HEK293 (cell line): ENCODE measurements around the gene ALOX5.

ENCODE experiments used
- CTCF ChIA-PET: fragments of 350-600 bp; formaldehyde crosslinking; extraction: SDS; loops from one replicate; lab custom pipeline; 2021; ENCODE audit warnings: antibody characterized with exemption; lab: Yijun Ruan, JAX
- POLR2A ChIA-PET: fragments of 300-600 bp; formaldehyde crosslinking; extraction: SDS; loops from one replicate; lab custom pipeline; 2020; ENCODE audit warnings: antibody characterized with exemption, inconsistent platforms; lab: Yijun Ruan, JAX
- H3K27ac ChIP-seq: fragments of 200-500 bp; sonication (Bioruptor generic); 2 replicates; pipeline ENCODE4 v1.5.1; 2014; ENCODE audit warnings: low read depth, low read length, control low read depth, inconsistent platforms; ENCODE audit errors: extremely low read depth
- H3K36me3 ChIP-seq, 2 experiments: fragments of 200-500 bp in 1 of 2; sonication (Bioruptor generic) in 1 of 2; 1 replicate in 1 of 2; 2 replicates in 1 of 2; pipeline ENCODE4 v1.5.1; 2014 to 2017; ENCODE audit warnings: inconsistent platforms in 2 of 2, low read length in 2 of 2; ENCODE audit not compliant: control insufficient read depth in 2 of 2, insufficient read depth in 1 of 2
- H3K4me1 ChIP-seq: fragments of 200-500 bp; sonication (Bioruptor generic); 2 replicates; pipeline ENCODE4 v1.5.1; 2014; ENCODE audit warnings: mild to moderate bottlenecking, low read length, inconsistent platforms; ENCODE audit not compliant: control insufficient read depth, insufficient read depth
- H3K4me3 ChIP-seq: 2 replicates; pipeline ENCODE4 v1.5.1; 2011; ENCODE audit warnings: low read depth, mild to moderate bottlenecking, control low read depth, low read length, moderate library complexity
- H3K9me3 ChIP-seq: fragments of 200-500 bp; sonication (Bioruptor generic); 2 replicates; pipeline ENCODE4 v1.5.1; 2014; ENCODE audit warnings: low read depth, low read length, inconsistent platforms; ENCODE audit not compliant: control insufficient read depth, insufficient read depth
- BCL6B ChIP-seq: fragments of 450-650 bp; formaldehyde crosslinking; IDR thresholded peaks from 2 replicates; pipeline ENCODE4 v1.5.1; 2017; ENCODE audit warnings: missing biosample characterization, missing genetic modification characterization
- EGR2 ChIP-seq: fragments of 450-650 bp; formaldehyde crosslinking; IDR thresholded peaks from 2 replicates; pipeline ENCODE4 v1.5.1; 2016; ENCODE audit warnings: low read depth, missing biosample characterization, missing genetic modification characterization
- SP7 ChIP-seq: fragments of 450-650 bp; formaldehyde crosslinking; IDR thresholded peaks from 2 replicates; pipeline ENCODE4 v1.5.1; 2016; ENCODE audit warnings: missing biosample characterization, missing genetic modification characterization
- ZBTB17 ChIP-seq: fragments of 450-650 bp; formaldehyde crosslinking; IDR thresholded peaks from 2 replicates; pipeline ENCODE4 v1.5.1; 2016; ENCODE audit warnings: missing biosample characterization, missing genetic modification characterization
- ZFP37 ChIP-seq: fragments of 450-650 bp; formaldehyde crosslinking; IDR thresholded peaks from 2 replicates; pipeline ENCODE4 v1.5.1; 2016; ENCODE audit warnings: missing biosample characterization, missing genetic modification characterization
- ZNF114 ChIP-seq: fragments of 450-650 bp; formaldehyde crosslinking; IDR thresholded peaks from 2 replicates; pipeline ENCODE4 v1.5.0; 2017; ENCODE audit warnings: missing biosample characterization, missing genetic modification characterization
- ZNF133 ChIP-seq: fragments of 450-650 bp; formaldehyde crosslinking; IDR thresholded peaks from 2 replicates; pipeline ENCODE4 v1.5.1; 2016; ENCODE audit warnings: missing biosample characterization, missing genetic modification characterization
- ZNF174 ChIP-seq: fragments of 450-650 bp; formaldehyde crosslinking; IDR thresholded peaks from 2 replicates; pipeline ENCODE4 v1.5.0; 2017; ENCODE audit warnings: missing biosample characterization, mild to moderate bottlenecking, missing genetic modification characterization
- ZNF202 ChIP-seq: fragments of 450-650 bp; formaldehyde crosslinking; IDR thresholded peaks from 2 replicates; pipeline ENCODE4 v1.5.1; 2016; ENCODE audit warnings: missing biosample characterization, missing genetic modification characterization, borderline replicate concordance
- ZNF433 ChIP-seq: fragments of 450-650 bp; formaldehyde crosslinking; IDR thresholded peaks from 2 replicates; pipeline ENCODE4 v1.5.1; 2016; ENCODE audit warnings: missing biosample characterization, missing genetic modification characterization, low read depth
- ZNF518A ChIP-seq: fragments of 450-650 bp; formaldehyde crosslinking; conservative IDR thresholded peaks from 2 replicates; pipeline ENCODE4 v1.5.1; 2016; ENCODE audit warnings: low read depth, missing biosample characterization, missing genetic modification characterization
- ZNF521 ChIP-seq: fragments of 450-650 bp; formaldehyde crosslinking; IDR thresholded peaks from 2 replicates; pipeline ENCODE4 v1.5.1; 2017; ENCODE audit warnings: missing biosample characterization, mild to moderate bottlenecking, missing genetic modification characterization
- ZNF561 ChIP-seq: fragments of 450-650 bp; IDR thresholded peaks from 2 replicates; pipeline ENCODE4 v1.5.1; 2018; ENCODE audit warnings: missing biosample characterization, missing genetic modification characterization, borderline replicate concordance
- ZNF585B ChIP-seq: fragments of 450-650 bp; formaldehyde crosslinking; IDR thresholded peaks from 2 replicates; pipeline ENCODE4 v1.5.1; 2016; ENCODE audit warnings: missing biosample characterization, missing genetic modification characterization
- ZNF624 ChIP-seq: fragments of 450-650 bp; formaldehyde crosslinking; IDR thresholded peaks from 2 replicates; pipeline ENCODE4 v1.5.1; 2017; ENCODE audit warnings: missing biosample characterization, missing genetic modification characterization
- ZNF639 ChIP-seq: fragments of 450-650 bp; formaldehyde crosslinking; IDR thresholded peaks from 2 replicates; pipeline ENCODE4 v1.5.1; 2016; ENCODE audit warnings: missing biosample characterization, missing genetic modification characterization
- TF ChIP-seq, protein P1 (sequence below): fragments of 450-650 bp; formaldehyde crosslinking; IDR thresholded peaks from 2 replicates; pipeline ENCODE4 v1.5.1; 2016; ENCODE audit warnings: missing biosample characterization, missing genetic modification characterization
- TF ChIP-seq, protein P2 (sequence below): fragments of 450-650 bp; formaldehyde crosslinking; IDR thresholded peaks from 2 replicates; pipeline ENCODE4 v1.5.1; 2016; ENCODE audit warnings: missing biosample characterization, missing genetic modification characterization

Gene ALOX5

GRCh38 chr10:45372251-45372951 lies 1.6 kb upstream of the ALOX5 start:
- Histone ChIP-seq H3K27ac (no peak overlapping the region), H3K9me3 (no peaks in the 10 kb centered on the region), H3K4me1 (no peaks in the 10 kb centered on the region; the same call in 1 of the 2 replicates), H3K36me3 (no peaks in the 10 kb centered on the region), H3K4me3 (no peak overlapping the region)
- POLR2A ChIA-PET, result no interaction called here
- CTCF ChIA-PET, result interaction anchor here (0.6 kb wide), 1 partner anchor 43 kb away, joined by 9 read pairs; no protein-coding TSS in a partner anchor
- TF ChIP-seq ZNF639 (tag by site-specific recombination), result no peak
- TF ChIP-seq, protein P1, sequence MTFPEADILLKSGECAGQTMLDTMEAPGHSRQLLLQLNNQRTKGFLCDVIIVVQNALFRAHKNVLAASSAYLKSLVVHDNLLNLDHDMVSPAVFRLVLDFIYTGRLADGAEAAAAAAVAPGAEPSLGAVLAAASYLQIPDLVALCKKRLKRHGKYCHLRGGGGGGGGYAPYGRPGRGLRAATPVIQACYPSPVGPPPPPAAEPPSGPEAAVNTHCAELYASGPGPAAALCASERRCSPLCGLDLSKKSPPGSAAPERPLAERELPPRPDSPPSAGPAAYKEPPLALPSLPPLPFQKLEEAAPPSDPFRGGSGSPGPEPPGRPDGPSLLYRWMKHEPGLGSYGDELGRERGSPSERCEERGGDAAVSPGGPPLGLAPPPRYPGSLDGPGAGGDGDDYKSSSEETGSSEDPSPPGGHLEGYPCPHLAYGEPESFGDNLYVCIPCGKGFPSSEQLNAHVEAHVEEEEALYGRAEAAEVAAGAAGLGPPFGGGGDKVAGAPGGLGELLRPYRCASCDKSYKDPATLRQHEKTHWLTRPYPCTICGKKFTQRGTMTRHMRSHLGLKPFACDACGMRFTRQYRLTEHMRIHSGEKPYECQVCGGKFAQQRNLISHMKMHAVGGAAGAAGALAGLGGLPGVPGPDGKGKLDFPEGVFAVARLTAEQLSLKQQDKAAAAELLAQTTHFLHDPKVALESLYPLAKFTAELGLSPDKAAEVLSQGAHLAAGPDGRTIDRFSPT (tag by site-specific recombination), result no peak
- TF ChIP-seq SP7 (tag by site-specific recombination), result no peak
- TF ChIP-seq ZNF174 (tag by site-specific recombination), result no peak
- no peak for TF ChIP-seq ZNF518A (tag by site-specific recombination)
- TF ChIP-seq ZNF624, result no peak
- TF ChIP-seq EGR2 (tag by site-specific recombination), result no peak
- TF ChIP-seq ZNF114 (tag by site-specific recombination), result no peak
- TF ChIP-seq, protein P2, sequence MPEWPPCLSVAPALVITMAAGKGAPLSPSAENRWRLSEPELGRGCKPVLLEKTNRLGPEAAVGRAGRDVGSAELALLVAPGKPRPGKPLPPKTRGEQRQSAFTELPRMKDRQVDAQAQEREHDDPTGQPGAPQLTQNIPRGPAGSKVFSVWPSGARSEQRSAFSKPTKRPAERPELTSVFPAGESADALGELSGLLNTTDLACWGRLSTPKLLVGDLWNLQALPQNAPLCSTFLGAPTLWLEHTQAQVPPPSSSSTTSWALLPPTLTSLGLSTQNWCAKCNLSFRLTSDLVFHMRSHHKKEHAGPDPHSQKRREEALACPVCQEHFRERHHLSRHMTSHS (tag by site-specific recombination), result no peak
- TF ChIP-seq ZFP37, result no peak
- no peak for TF ChIP-seq ZNF433 (tag by site-specific recombination)
- TF ChIP-seq ZNF585B, result no peak
- TF ChIP-seq ZNF561 (tag by site-specific recombination), result no peak
- no peak for TF ChIP-seq ZNF133 (tag by site-specific recombination)
- no peak for TF ChIP-seq ZNF202 (tag by site-specific recombination)
- TF ChIP-seq ZNF521 (tag by site-specific recombination), result no peak
- no peak for TF ChIP-seq ZBTB17 (tag by site-specific recombination)
- no peak for TF ChIP-seq BCL6B (tag by site-specific recombination)
